Activated naive CD4-positive, alpha-beta T cell (primary cell): ENCODE measurements around the gene ARHGEF7.

Experiments used
- DNase-seq, 4 experiments: peaks; one replicate each; lab custom pipeline; 2025; lab: John Stamatoyannopoulos, UW

Gene ARHGEF7

DNA sequence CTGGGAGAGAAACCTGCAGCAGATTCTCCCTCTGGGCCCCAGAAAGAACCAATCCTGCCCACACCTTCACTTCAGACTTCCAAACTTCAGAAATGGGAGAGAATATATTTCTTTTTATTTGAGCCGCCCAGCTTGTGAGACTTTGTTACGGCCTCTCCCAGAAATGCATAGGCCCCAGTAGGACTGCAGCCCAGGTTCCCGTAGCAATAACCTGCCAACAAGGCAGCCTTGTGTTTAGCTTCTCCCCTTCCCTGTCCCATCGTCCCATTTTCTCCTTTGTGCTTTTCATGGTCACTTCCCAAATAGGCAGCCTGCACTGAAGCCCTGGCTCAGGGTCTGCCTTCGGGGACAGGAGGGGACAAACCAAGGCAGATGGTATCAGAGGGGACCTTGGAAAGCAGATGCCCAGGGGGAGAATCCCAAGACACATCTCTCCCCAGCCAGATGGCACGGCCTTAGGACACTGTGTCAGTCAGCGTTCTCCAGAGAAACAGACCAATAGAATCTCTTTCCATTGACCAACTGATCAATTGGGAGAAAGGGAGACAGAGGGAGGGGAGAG, 3.7 kb upstream of the ARHGEF7 start:
- DNase-seq = no peak

DNA sequence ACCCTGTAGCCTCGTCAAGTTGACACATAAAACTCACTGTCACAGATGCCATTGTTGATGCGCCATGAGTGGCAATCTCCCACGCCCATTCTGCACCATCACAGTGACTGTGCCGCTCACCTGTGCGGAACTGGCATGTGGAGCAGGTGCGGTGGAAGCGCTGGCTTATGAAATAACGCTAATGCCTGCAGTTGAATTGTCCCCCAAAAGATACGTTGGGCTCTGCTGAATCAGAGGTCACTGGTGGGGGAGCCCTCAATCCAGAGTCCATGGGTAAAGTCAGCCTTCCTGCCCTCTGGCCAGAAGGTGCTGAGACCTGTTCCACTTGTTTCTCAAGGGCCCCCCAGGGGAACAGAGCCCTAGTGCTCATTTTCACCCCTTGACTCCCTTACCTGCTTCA, 2.9 kb upstream of the ARHGEF7 start:
- no peak for DNase-seq

DNA sequence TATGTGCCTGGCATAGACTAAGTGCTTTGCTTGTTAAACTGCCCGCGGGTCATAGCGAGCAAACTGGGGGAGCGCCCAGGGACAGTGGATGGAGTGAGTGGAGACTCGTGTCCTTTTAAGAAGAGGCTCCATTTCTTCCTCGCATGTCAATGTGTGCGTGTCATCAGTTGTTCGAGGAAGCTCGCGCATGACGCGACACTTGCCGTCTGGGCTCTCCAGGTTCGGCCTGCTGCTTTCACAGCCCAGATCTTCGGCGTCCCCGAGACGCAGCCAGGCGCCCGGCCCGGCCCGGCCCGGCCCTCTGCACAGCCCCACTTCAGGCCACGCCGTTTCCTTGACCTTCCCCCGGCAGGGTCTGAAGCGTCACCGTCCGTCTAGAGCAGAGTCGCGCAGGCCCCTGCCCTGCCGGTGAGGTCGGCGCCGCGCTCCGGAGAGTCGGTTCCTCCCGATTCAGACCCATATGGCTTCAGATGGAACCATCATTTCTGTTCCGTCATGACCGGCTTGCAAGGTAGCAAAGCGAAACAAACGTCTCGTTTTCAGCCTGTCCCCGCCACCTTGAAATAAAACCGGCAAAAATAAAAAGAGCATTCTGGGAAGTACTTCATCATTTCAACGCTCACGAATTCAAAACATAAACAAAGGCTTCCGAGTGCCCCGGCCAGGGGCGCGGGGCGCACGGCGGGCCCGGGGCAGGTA, 599 bp upstream of the ARHGEF7 start:
- DNase-seq = no peak

GRCh38 chr13:111115965-111116521, 933 bp downstream of the ARHGEF7 start:
- no peak for DNase-seq

GRCh38 chr13:111116856-111117255, 1.7 kb downstream of the ARHGEF7 start:
- no peak for DNase-seq

DNA sequence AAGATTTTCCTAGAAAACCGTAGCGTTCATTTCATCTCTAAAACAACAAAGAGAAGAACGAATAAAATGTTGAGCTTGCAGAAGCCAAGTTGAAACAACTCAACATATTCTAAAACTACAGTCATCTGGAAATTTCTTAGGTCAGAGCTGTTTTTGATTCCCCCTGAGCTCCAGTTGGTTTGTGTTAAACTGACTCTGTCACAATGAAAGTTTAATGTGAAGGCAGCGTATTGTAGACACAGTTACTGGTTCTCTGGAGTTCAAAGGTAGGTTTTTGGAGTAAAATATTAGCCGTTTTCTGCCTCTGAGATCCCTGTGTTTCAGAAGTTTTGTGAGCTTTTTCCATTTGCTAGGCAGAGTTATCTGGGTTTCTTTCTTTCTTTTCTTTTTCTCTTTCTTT, 2.2 kb downstream of the ARHGEF7 start:
- DNase-seq = no peak

DNA sequence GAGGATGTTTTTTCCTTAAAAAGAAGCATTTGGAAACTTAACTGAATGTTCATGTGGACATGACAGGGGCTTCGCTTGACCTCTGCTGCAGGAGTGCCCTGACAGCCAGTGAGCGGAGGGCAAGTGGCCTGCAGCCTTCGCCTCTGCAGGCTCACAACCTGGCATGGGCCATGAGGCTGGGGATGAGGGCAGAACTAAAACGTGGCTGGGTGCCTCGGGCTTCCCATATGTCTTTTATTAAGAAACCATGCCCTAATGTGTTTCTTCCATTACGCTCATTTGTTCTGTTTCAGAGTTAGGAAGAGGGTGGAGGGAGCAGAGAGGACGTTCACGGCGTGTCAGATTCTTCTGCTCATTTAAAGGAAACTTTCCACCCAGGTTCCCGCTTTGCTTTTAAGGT, 2.9 kb downstream of the ARHGEF7 start:
- DNase-seq = no peak

DNA sequence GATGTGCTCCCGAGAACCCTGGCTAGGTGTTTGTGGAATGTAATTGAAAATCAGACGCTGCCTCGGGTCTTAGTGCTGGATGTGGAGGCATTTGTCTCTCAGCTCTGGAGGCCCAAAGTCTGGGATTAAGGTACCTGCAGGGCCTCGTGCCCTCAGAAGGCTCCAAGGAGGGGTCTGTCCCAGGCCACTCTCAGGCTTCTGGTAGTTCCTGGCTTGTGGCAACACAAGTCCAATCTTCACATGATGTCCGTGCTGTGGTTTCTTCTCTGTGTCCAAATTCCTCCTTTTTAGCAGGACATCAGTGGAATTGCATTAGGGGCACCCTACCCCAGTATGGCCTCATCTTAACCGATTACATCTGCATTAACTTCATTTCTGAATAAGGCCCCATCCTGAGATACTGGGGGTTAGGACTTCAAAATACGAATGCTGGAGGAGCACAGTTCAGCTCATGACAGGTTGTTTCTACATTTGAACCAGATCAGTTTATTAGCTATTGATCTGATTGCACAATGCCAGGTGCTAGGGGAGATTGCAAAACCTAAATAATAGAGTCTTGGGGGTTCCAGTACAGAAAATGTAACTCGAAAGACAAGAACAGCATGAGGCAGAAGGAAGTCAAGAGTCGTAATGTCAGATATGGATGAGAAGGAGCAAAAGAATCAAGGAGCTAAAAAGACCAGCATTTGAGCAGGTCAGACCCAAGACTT, 3.9 kb downstream of the ARHGEF7 start:
- DNase-seq = no peak

GRCh38 chr13:111119966-111120365, 4.9 kb downstream of the ARHGEF7 start:
- no peak for DNase-seq

DNA sequence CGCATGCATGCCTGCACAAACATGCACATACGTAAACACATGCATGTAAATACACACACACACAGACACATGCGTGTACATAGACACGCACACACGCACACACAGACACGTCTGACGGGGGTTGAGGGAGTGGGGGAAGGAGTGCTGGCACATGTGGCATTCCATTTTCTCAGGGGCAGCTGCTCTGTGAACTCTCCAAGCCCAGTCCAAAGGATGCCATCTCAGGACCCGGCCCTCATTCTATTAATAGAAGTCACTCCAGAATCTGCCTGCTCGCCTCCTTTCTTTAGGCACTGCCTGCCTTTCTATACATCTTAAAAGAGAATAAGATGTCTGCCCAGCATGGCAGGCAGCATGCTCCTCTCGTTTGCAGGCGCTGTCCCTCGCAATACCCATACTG, 5.3 kb downstream of the ARHGEF7 start:
- DNase-seq = no peak

GRCh38 chr13:111120913-111121312, 5.8 kb downstream of the ARHGEF7 start:
- no peak for DNase-seq

DNA sequence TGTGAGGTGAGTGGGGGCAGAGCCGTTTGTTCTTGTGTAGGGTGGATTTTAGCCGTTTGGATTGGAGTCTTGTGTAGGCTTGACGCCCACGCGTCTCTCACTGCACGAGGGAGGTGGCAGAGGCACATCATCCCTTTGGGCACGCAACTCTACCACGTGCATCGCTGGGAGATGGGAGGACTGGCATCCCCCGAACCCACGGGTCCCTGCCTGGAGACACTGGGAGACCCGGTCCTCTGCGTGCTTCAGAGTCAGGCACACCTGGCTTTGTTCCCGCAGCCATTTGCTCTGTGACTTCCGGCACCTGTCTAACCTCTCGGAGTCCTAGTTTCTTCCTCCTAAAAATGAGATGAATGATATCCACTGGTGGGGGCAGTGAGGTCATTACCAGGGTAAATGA, 6.4 kb downstream of the ARHGEF7 start:
- no peak for DNase-seq

DNA sequence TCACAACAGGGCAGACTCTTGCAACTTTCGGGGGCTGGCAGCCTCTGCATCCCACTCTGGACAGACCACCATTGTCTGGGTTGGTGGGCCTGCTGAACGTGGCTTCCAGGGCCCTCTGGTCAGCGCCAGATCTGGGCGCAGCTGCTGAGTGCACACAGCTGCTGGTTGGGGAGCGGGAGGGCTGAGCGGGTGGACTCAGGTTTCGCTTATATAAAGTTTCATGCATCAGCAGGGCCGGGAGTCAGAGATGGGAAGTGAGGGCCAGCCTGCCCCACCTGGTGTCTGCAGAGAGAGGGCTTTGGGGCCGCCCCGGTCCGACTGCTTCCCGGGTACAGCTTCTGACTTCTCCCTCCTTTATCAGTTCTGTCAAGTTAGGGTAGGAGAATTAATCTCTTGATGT, 6.9 kb downstream of the ARHGEF7 start:
- no peak for DNase-seq

DNA sequence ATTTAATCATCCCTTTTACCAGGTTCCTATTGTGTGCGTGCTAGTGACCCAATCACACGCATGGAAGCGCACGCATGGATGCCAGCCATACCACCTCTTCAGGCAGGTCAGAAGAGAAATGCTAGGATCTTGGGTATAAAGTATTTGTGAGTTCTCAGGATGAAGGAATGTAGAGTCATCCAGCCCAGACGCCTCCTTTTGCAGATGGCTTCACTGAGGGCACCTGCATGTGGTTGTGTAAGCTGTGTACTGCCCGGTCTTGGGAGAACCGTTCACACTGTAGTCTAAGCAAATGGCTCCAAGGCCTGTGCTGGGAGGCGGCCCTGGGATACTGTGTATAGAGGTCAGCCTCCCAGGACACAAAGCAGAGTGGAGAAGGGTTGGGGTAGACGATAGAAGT, 7.5 kb downstream of the ARHGEF7 start:
- DNase-seq = no peak

GRCh38 chr13:111123221-111123620, 8.1 kb downstream of the ARHGEF7 start:
- no peak for DNase-seq

DNA sequence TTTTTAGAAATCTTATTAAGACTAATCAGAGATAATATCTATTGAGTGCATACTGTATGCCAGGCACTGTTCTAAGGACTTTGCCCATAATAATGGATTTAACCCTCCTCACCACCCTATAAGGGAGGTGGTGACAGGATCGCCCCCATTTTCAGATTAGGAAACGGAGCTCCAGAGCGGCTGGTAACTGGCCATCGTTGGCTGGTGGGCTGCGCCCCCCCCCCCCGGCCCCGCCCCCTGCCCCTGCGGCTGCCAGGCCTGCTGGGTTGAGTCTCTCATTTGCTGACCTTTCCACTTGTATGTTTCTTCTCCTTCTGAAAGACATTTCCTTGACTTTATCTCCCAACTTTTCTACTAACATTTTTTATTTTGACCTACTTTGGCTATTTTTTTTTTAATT, 8.5 kb downstream of the ARHGEF7 start:
- DNase-seq = no peak

DNA sequence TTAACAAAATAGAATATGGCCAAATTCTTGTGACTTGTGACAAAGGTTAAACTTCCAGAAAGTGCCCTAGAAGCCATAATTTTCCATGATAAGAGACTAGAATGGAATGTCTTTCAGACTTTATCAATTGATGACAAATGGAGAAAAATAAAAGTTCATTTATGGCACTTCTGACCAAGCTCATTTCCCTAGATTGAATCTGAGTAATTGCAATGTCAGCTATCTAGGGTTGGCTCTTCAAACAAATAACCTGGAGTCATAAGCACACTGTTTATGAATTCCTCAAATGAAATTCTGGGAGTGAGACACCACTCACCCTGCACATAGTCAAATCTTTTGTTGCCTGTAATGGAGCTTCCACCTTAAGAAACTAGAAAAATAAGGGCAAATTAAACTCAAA, 11.4 kb downstream of the ARHGEF7 start:
- DNase-seq = no peak

- DNase-seq = no peak
These were observed 14.5 kb downstream of the ARHGEF7 start for GRCh38 chr13:111129465-111130115.

GRCh38 chr13:111130116-111130508, 15.0 kb downstream of the ARHGEF7 start:
- DNase-seq = no peak

DNA sequence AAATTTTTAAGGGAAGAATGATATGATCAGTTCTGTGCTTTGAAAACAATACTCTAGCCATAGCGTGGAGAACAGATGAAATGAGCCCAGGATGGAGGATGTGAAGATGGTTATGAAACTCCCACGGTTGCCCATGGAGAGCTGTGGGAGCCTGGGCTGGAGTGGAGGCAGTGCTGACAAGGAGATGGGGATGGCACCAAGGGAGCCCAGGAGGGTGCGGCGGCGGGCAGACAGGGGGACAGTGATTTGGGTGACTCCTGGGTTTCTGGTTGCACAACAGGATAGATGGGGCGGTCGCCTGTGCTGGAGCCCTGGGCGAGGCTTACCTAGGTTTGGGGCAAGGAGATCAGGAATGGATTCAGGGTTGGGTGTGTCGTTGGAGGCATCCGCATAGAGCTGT, 15.9 kb downstream of the ARHGEF7 start:
- no peak for DNase-seq

GRCh38 chr13:111131611-111132010, 16.5 kb downstream of the ARHGEF7 start:
- no peak for DNase-seq

- DNase-seq = no peak
These were observed 17.8 kb downstream of the ARHGEF7 start for GRCh38 chr13:111132948-111133347.

GRCh38 chr13:111139452-111139851, 24.3 kb downstream of the ARHGEF7 start:
- DNase-seq = no peak
